GM23338 (cell line): ENCODE measurements around the gene GHRHR. TPM values are rescaled to one million over a fixed set of nuclear protein-coding genes. Genes with fewer than 3 reads are reported as not detected.

ENCODE experiments used
- ATAC-seq: fragments of 200-7000 bp; cut with Tn5 transposase; 3 replicates; pipeline ENCODE4 v1.9.1; 2020
- DNase-seq: peaks from one replicate; pipeline ENCODE4 v3.0.0-alpha.2; 2015; ENCODE audit warnings: low spot score
- H2AFZ ChIP-seq: fragments of 200-600 bp; sonication (generic); 2 replicates; pipeline ENCODE4 v1.8.0; 2016; ENCODE audit warnings: antibody characterized with exemption, mild to moderate bottlenecking, moderate library complexity
- H3F3A ChIP-seq: fragments of 200-600 bp; sonication (generic); replicated peaks from 2 replicates; pipeline ENCODE4 v1.8.0; 2017; ENCODE audit warnings: antibody characterized with exemption, mixed run types, low read depth
- H3K27ac ChIP-seq: fragments of 200-600 bp; sonication (generic); 2 replicates; pipeline ENCODE4 v1.6.1; 2016; ENCODE audit warnings: low read depth
- H3K27me3 ChIP-seq: fragments of 200-600 bp; sonication (generic); 2 replicates; pipeline ENCODE4 v1.8.0; 2016; ENCODE audit warnings: mild to moderate bottlenecking, mixed run types, moderate library complexity; ENCODE audit not compliant: insufficient read depth
- H3K36me3 ChIP-seq: fragments of 200-600 bp; sonication (generic); 2 replicates; pipeline ENCODE4 v1.8.0; 2016; ENCODE audit warnings: mild to moderate bottlenecking; ENCODE audit not compliant: insufficient read depth
- H3K4me1 ChIP-seq: fragments of 200-600 bp; sonication (generic); 2 replicates; pipeline ENCODE4 v1.8.0; 2016; ENCODE audit warnings: mild to moderate bottlenecking, moderate library complexity; ENCODE audit not compliant: insufficient read depth
- H3K4me2 ChIP-seq: fragments of 200-600 bp; sonication (generic); 2 replicates; pipeline ENCODE4 v1.7.1; 2017; ENCODE audit warnings: mixed run types
- H3K4me3 ChIP-seq: fragments of 200-600 bp; sonication (generic); 2 replicates; pipeline ENCODE4 v1.6.1; 2016; ENCODE audit warnings: mixed run types
- H3K79me2 ChIP-seq: fragments of 200-600 bp; sonication (generic); replicated peaks from 2 replicates; pipeline ENCODE4 v1.8.0; 2017; ENCODE audit warnings: mild to moderate bottlenecking; ENCODE audit not compliant: insufficient read depth
- H3K9me2 ChIP-seq: fragments of 200-600 bp; sonication (generic); 2 replicates; pipeline ENCODE4 v1.8.0; 2017; ENCODE audit not compliant: insufficient read depth
- H4K20me1 ChIP-seq: fragments of 200-600 bp; sonication (generic); replicated peaks from 2 replicates; pipeline ENCODE4 v1.8.0; 2017; ENCODE audit warnings: mild to moderate bottlenecking; ENCODE audit not compliant: insufficient read depth
- H3K27ac Mint-ChIP-seq: 2 replicates; pipeline ENCODE4 v1.8.0; 2020; ENCODE audit warnings: inconsistent platforms, mild to moderate bottlenecking, moderate library complexity, mixed read lengths
- H3K27me3 Mint-ChIP-seq: 3 replicates; pipeline ENCODE4 v1.8.0; 2022; ENCODE audit warnings: low read depth, mild to moderate bottlenecking, moderate library complexity, mixed read lengths, inconsistent platforms; ENCODE audit not compliant: insufficient read depth, poor library complexity
- H3K36me3 Mint-ChIP-seq: 3 replicates; pipeline ENCODE4 v1.8.0; 2021; ENCODE audit warnings: low read depth, mild to moderate bottlenecking, inconsistent platforms, moderate library complexity, mixed read lengths
- H3K4me1 Mint-ChIP-seq: 3 replicates; pipeline ENCODE4 v1.8.0; 2020; ENCODE audit warnings: mild to moderate bottlenecking, inconsistent platforms, mixed read lengths
- H3K4me3 Mint-ChIP-seq: 3 replicates; pipeline ENCODE4 v1.8.0; 2021; ENCODE audit warnings: moderate library complexity, mild to moderate bottlenecking, inconsistent platforms, mixed read lengths
- H3K9me3 Mint-ChIP-seq: 3 replicates; pipeline ENCODE4 v1.8.0; 2020; ENCODE audit warnings: moderate library complexity, mild to moderate bottlenecking, inconsistent platforms, mixed read lengths
- CREB1 ChIP-seq: fragments of 250-450 bp; sonication (Bioruptor Pico); IDR thresholded peaks from 2 replicates; pipeline ENCODE4 v1.5.0; 2020; ENCODE audit warnings: low read depth, mild to moderate bottlenecking, moderate library complexity
- EZH2 ChIP-seq: fragments of 200-600 bp; sonication (generic); IDR thresholded peaks from one replicate; pipeline ENCODE4 v1.8.0; 2017; ENCODE audit warnings: antibody characterized with exemption, mild to moderate bottlenecking, low read depth; ENCODE audit not compliant: unreplicated experiment
- EZH2phosphoT487 ChIP-seq: fragments of 200-600 bp; sonication (generic); IDR thresholded peaks from one replicate; pipeline ENCODE4 v1.8.1; 2018; ENCODE audit warnings: antibody characterized with exemption; ENCODE audit not compliant: unreplicated experiment
- JUNB ChIP-seq: IDR thresholded peaks from one replicate; pipeline ENCODE4 v1.6.1; 2016; ENCODE audit warnings: antibody characterized with exemption; ENCODE audit not compliant: unreplicated experiment
- NANOG ChIP-seq: IDR thresholded peaks from 2 replicates; pipeline ENCODE4 v1.6.1; 2016; ENCODE audit warnings: antibody characterized with exemption, borderline replicate concordance
- POLR2AphosphoS5 ChIP-seq: IDR thresholded peaks from 2 replicates; pipeline ENCODE4 v1.6.1; 2016; ENCODE audit warnings: antibody characterized with exemption, low read depth
- STAT1 ChIP-seq: IDR thresholded peaks from one replicate; pipeline ENCODE4 v1.6.1; 2016; ENCODE audit warnings: antibody characterized with exemption; ENCODE audit not compliant: unreplicated experiment
- ZNF114 ChIP-seq: fragments of 250-450 bp; sonication (Bioruptor Pico); IDR thresholded peaks from 2 replicates; pipeline ENCODE4 v1.5.0; 2020; ENCODE audit warnings: mild to moderate bottlenecking, moderate library complexity
- ZNF331 ChIP-seq: fragments of 250-450 bp; sonication (Bioruptor Pico); IDR thresholded peaks from 2 replicates; pipeline ENCODE4 v1.5.0; 2020; ENCODE audit warnings: low read depth, mild to moderate bottlenecking, moderate library complexity
- polyA plus RNA-seq: library from polyadenylated mRNA; unstranded; fragments of >200 nt; fragmentation: Nextera tagmentation; extraction: Ambion mirVana; gene quantifications from 2 replicates; pipeline ENCODE4 v1.2.1, GENCODE V29; 2016
- total RNA-seq: library from RNA; depleted of rRNA; stranded (reverse); fragments of >200 nt; shearing (Covaris generic); gene quantifications from 2 replicates; pipeline ENCODE4 v1.2.3, GENCODE V29; 2014
- TF ChIP-seq, protein P1 (sequence below), 2 experiments: fragments of 200-600 bp in 1 of 2; sonication (generic) in 1 of 2; conservative IDR thresholded peaks; 2 replicates each; pipeline versions ENCODE4 v1.5.1 to v1.6.1; 2016 to 2017; ENCODE audit warnings: antibody characterized with exemption in 2 of 2, low read depth in 2 of 2, mild to moderate bottlenecking in 2 of 2, moderate library complexity in 1 of 2
- TF ChIP-seq, protein P2 (sequence below): IDR thresholded peaks from 2 replicates; pipeline ENCODE4 v1.6.1; 2016; ENCODE audit warnings: antibody characterized with exemption
- TF ChIP-seq, protein P3 (sequence below): IDR thresholded peaks from one replicate; pipeline ENCODE4 v1.6.1; 2018; ENCODE audit warnings: antibody characterized with exemption; ENCODE audit not compliant: unreplicated experiment
- TF ChIP-seq, protein P4 (sequence below): fragments of 250-450 bp; sonication (Bioruptor Pico); IDR thresholded peaks from 2 replicates; pipeline ENCODE4 v1.5.0; 2020; ENCODE audit warnings: mild to moderate bottlenecking, moderate library complexity

The GHRHR gene
- total and polyA plus RNA-seq, 2 experiments from 2014 or later, result 2.2 TPM; not detected in 1

DNA sequence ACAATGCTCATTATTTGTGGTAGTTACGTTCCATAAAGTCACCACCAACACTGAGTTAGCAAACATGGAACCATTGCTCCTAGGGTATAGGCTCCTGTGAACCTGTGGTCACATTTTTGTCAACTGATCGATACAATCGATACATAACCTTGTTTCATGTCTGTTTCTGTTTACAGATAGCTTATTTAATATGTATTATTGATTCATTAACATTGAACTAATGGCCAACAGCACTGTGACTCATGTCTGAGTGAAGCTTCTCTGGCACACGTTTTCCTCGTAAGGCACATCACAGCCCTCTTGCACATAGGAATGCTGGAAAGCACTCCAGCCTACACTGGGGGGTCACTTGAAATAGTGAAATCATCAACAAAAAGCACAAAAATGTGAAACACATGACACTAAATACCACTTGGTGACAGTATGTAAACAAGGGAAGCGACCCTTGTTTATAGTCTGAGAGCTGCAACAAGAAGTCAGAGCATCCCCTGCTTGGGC lies 27.0 kb downstream of the GHRHR start:
- Histone ChIP-seq H3K27me3 (peaks cover 5% of the 10 kb centered on the region; the same call in 1 of the 2 replicates), H2AFZ (no peak overlapping the region), H3F3A (no peaks in the 10 kb centered on the region), H3K4me3 (no peak overlapping the region), H3K36me3 (no peaks in the 10 kb centered on the region), H4K20me1 (no peaks in the 10 kb centered on the region), H3K27ac (no peak overlapping the region), H3K79me2 (no peaks in the 10 kb centered on the region), H3K4me2 (no peak overlapping the region), H3K4me1 (peaks cover 32% of the 10 kb centered on the region), H3K9me2 (no peaks in the 10 kb centered on the region)
- ATAC-seq, result no peak
- Mint-ChIP-seq H3K36me3 (peaks cover 18% of the 10 kb centered on the region), H3K9me3 (peaks cover 7% of the 10 kb centered on the region), H3K27ac (no peak overlapping the region), H3K4me1 (peaks cover 45% of the 10 kb centered on the region), H3K27me3 (peaks cover 26% of the 10 kb centered on the region), H3K4me3 (no peak overlapping the region)
- no peak for DNase-seq
- no peak for TF ChIP-seq JUNB
- TF ChIP-seq, protein P1, sequence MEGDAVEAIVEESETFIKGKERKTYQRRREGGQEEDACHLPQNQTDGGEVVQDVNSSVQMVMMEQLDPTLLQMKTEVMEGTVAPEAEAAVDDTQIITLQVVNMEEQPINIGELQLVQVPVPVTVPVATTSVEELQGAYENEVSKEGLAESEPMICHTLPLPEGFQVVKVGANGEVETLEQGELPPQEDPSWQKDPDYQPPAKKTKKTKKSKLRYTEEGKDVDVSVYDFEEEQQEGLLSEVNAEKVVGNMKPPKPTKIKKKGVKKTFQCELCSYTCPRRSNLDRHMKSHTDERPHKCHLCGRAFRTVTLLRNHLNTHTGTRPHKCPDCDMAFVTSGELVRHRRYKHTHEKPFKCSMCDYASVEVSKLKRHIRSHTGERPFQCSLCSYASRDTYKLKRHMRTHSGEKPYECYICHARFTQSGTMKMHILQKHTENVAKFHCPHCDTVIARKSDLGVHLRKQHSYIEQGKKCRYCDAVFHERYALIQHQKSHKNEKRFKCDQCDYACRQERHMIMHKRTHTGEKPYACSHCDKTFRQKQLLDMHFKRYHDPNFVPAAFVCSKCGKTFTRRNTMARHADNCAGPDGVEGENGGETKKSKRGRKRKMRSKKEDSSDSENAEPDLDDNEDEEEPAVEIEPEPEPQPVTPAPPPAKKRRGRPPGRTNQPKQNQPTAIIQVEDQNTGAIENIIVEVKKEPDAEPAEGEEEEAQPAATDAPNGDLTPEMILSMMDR (conservative IDR thresholded peaks at IDR 0.05; ENCODE audit: low read depth in 2 of 2), result no peak
- TF ChIP-seq EZH2phosphoT487, result no peak
- no peak for TF ChIP-seq STAT1
- TF ChIP-seq, protein P2, sequence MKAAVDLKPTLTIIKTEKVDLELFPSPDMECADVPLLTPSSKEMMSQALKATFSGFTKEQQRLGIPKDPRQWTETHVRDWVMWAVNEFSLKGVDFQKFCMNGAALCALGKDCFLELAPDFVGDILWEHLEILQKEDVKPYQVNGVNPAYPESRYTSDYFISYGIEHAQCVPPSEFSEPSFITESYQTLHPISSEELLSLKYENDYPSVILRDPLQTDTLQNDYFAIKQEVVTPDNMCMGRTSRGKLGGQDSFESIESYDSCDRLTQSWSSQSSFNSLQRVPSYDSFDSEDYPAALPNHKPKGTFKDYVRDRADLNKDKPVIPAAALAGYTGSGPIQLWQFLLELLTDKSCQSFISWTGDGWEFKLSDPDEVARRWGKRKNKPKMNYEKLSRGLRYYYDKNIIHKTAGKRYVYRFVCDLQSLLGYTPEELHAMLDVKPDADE, result no peak
- TF ChIP-seq ZNF331 (CRISPR knock-in tag), result no peak
- TF ChIP-seq, protein P3, sequence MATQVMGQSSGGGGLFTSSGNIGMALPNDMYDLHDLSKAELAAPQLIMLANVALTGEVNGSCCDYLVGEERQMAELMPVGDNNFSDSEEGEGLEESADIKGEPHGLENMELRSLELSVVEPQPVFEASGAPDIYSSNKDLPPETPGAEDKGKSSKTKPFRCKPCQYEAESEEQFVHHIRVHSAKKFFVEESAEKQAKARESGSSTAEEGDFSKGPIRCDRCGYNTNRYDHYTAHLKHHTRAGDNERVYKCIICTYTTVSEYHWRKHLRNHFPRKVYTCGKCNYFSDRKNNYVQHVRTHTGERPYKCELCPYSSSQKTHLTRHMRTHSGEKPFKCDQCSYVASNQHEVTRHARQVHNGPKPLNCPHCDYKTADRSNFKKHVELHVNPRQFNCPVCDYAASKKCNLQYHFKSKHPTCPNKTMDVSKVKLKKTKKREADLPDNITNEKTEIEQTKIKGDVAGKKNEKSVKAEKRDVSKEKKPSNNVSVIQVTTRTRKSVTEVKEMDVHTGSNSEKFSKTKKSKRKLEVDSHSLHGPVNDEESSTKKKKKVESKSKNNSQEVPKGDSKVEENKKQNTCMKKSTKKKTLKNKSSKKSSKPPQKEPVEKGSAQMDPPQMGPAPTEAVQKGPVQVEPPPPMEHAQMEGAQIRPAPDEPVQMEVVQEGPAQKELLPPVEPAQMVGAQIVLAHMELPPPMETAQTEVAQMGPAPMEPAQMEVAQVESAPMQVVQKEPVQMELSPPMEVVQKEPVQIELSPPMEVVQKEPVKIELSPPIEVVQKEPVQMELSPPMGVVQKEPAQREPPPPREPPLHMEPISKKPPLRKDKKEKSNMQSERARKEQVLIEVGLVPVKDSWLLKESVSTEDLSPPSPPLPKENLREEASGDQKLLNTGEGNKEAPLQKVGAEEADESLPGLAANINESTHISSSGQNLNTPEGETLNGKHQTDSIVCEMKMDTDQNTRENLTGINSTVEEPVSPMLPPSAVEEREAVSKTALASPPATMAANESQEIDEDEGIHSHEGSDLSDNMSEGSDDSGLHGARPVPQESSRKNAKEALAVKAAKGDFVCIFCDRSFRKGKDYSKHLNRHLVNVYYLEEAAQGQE, result no peak
- no peak for TF ChIP-seq NANOG
- TF ChIP-seq EZH2, result no peak
- TF ChIP-seq ZNF114 (CRISPR knock-in tag), result no peak
- TF ChIP-seq POLR2AphosphoS5, result no peak
- TF ChIP-seq, protein P4, sequence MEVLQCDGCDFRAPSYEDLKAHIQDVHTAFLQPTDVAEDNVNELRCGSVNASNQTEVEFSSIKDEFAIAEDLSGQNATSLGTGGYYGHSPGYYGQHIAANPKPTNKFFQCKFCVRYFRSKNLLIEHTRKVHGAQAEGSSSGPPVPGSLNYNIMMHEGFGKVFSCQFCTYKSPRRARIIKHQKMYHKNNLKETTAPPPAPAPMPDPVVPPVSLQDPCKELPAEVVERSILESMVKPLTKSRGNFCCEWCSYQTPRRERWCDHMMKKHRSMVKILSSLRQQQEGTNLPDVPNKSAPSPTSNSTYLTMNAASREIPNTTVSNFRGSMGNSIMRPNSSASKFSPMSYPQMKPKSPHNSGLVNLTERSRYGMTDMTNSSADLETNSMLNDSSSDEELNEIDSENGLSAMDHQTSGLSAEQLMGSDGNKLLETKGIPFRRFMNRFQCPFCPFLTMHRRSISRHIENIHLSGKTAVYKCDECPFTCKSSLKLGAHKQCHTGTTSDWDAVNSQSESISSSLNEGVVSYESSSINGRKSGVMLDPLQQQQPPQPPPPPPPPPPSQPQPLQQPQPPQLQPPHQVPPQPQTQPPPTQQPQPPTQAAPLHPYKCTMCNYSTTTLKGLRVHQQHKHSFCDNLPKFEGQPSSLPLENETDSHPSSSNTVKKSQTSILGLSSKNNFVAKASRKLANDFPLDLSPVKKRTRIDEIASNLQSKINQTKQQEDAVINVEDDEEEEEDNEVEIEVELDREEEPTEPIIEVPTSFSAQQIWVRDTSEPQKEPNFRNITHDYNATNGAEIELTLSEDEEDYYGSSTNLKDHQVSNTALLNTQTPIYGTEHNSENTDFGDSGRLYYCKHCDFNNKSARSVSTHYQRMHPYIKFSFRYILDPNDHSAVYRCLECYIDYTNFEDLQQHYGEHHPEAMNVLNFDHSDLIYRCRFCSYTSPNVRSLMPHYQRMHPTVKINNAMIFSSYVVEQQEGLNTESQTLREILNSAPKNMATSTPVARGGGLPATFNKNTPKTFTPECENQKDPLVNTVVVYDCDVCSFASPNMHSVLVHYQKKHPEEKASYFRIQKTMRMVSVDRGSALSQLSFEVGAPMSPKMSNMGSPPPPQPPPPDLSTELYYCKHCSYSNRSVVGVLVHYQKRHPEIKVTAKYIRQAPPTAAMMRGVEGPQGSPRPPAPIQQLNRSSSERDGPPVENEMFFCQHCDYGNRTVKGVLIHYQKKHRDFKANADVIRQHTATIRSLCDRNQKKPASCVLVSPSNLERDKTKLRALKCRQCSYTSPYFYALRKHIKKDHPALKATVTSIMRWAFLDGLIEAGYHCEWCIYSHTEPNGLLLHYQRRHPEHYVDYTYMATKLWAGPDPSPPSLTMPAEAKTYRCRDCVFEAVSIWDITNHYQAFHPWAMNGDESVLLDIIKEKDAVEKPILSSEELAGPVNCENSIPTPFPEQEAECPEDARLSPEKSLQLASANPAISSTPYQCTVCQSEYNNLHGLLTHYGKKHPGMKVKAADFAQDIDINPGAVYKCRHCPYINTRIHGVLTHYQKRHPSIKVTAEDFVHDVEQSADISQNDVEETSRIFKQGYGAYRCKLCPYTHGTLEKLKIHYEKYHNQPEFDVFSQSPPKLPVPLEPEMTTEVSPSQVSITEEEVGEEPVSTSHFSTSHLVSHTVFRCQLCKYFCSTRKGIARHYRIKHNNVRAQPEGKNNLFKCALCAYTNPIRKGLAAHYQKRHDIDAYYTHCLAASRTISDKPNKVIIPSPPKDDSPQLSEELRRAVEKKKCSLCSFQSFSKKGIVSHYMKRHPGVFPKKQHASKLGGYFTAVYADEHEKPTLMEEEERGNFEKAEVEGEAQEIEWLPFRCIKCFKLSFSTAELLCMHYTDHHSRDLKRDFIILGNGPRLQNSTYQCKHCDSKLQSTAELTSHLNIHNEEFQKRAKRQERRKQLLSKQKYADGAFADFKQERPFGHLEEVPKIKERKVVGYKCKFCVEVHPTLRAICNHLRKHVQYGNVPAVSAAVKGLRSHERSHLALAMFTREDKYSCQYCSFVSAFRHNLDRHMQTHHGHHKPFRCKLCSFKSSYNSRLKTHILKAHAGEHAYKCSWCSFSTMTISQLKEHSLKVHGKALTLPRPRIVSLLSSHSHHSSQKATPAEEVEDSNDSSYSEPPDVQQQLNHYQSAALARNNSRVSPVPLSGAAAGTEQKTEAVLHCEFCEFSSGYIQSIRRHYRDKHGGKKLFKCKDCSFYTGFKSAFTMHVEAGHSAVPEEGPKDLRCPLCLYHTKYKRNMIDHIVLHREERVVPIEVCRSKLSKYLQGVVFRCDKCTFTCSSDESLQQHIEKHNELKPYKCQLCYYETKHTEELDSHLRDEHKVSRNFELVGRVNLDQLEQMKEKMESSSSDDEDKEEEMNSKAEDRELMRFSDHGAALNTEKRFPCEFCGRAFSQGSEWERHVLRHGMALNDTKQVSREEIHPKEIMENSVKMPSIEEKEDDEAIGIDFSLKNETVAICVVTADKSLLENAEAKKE (CRISPR knock-in tag), result no peak
- TF ChIP-seq CREB1, result no peak
